GM21786 (cell line): Measurements from ENCODE around the gene MYB.
"Not testable (repeated sequence)": the region's sequence is repeated elsewhere in the genome, so short reads cannot be mapped to it uniquely, and the experiment has no call there.

ENCODE experiments used
- ATAC-seq: cut with Tn5 transposase; IDR thresholded peaks from one replicate; pipeline ENCODE4 v1.9.1; 2021; ENCODE audit not compliant: unreplicated experiment

Gene MYB

GRCh38 chr6:135243871-135244796 is 63.0 kb downstream of the MYB start:
- ATAC-seq: no peak

GRCh38 chr6:135244805-135245204 is 63.7 kb downstream of the MYB start:
- ATAC-seq: no peak

GRCh38 chr6:135246412-135247012 is 65.4 kb downstream of the MYB start:
- ATAC-seq: not testable (repeated sequence)

- no peak for ATAC-seq
Observed at GRCh38 chr6:135250234-135250633, 69.1 kb downstream of the MYB start.

- no peak for ATAC-seq
Observed at GRCh38 chr6:135250751-135251497, 69.8 kb downstream of the MYB start.

- no peak for ATAC-seq
Observed at GRCh38 chr6:135251498-135252441, 70.7 kb downstream of the MYB start.

- no peak for ATAC-seq
Observed at GRCh38 chr6:135254471-135254870, 73.4 kb downstream of the MYB start.

GRCh38 chr6:135256866-135257265 is 75.8 kb downstream of the MYB start:
- no peak for ATAC-seq

GRCh38 chr6:135257631-135258405 is 76.7 kb downstream of the MYB start:
- no peak for ATAC-seq

- ATAC-seq: no peak
Observed at GRCh38 chr6:135258970-135259369, 77.9 kb downstream of the MYB start.

GRCh38 chr6:135260612-135261011 is 79.5 kb downstream of the MYB start:
- ATAC-seq: no peak

GRCh38 chr6:135261872-135262725 is 81.0 kb downstream of the MYB start:
- ATAC-seq: no peak

- ATAC-seq: no peak
Observed at GRCh38 chr6:135265278-135265677, 84.2 kb downstream of the MYB start.

GRCh38 chr6:135266675-135267074 is 85.6 kb downstream of the MYB start:
- ATAC-seq: no peak

- ATAC-seq: no peak
Observed at GRCh38 chr6:135267085-135267484, 86.0 kb downstream of the MYB start.

- no peak for ATAC-seq
Observed at GRCh38 chr6:135268263-135268662, 87.2 kb downstream of the MYB start.

GRCh38 chr6:135268740-135269139 is 87.6 kb downstream of the MYB start:
- no peak for ATAC-seq
